ENCODE data around the gene SLC35B2.
A peak's percentile ranks its signal among the peaks of the same experiment; 100 is the strongest.

SLC35B2 gene

DNA sequence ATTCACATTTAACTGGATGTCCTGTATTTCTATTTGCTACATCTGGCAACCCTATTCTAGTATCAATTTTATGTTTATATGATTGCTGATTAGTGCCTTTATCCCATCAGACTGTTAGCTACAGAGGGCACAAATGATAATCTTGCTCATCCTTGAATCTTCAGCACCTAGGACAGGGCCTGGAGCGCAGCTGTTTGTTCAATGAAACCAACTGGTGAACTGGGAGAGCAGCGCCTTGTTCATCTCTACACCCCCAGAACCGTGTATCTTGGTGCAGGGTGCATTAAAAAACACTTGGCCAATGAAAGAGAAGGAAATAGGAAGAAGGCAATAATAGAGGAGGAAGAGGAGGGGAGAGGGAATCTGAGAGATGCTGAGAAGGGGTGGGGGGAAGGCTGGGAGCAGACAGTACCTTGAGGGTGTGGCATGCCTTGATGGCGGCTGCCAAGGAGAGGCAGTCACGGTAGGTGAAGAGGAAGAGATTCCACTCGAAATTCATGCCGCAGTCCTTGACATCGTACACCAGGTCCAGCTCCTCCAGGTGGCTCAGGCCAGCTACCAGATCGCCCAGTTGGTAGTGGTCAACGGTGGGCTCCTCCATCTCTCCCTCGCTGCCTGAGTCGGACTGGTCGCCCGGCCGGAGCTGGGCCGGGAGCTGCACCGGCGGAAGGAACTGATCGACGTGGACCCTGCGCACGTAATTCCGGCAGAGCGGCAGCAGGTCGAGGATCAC is 28.4 kb upstream of the SLC35B2 start:
- Histone ChIP-seq H3K4me3 (ENCODE audit: low read depth in 1 of 2, low read length in 2 of 2) (no peak overlapping the region), H3K9me3 (ENCODE audit: control insufficient read depth in 1 of 2, low read length in 2 of 2) (no peaks in the 10 kb centered on the region), H3K27ac (ENCODE audit: low read depth, low read length) (no peak overlapping the region), H3K4me1 (ENCODE audit: control insufficient read depth in 1 of 2, insufficient read depth in 2 of 2, low read length in 2 of 2) (no peaks in the 10 kb centered on the region), H3K27me3 (ENCODE audit: control insufficient read depth in 1 of 2, insufficient read depth in 2 of 2, low read length in 2 of 2) (peaks cover 25 to 36% of the 10 kb centered on the region in 2 donors), H3K36me3 (ENCODE audit: control insufficient read depth in 1 of 2, insufficient read depth in 2 of 2, low read length in 2 of 2) (no peaks in the 10 kb centered on the region), H3K9ac (ENCODE audit: low read depth in 1 of 2, low read length in 2 of 2) (no peak overlapping the region)

GRCh38 chr6:44284867-44285266 is 27.5 kb upstream of the SLC35B2 start:
- Histone ChIP-seq H3K27ac (ENCODE audit: low read depth, low read length) (no peak overlapping the region), H3K27me3 (ENCODE audit: control insufficient read depth in 1 of 2, insufficient read depth in 2 of 2, low read length in 2 of 2) (peaks cover 25 to 29% of the 10 kb centered on the region in 2 donors), H3K4me1 (ENCODE audit: control insufficient read depth in 1 of 2, insufficient read depth in 2 of 2, low read length in 2 of 2) (no peaks in the 10 kb centered on the region), H3K9me3 (ENCODE audit: control insufficient read depth in 1 of 2, low read length in 2 of 2) (no peaks in the 10 kb centered on the region), H3K4me3 (ENCODE audit: low read depth in 1 of 2, low read length in 2 of 2) (no peak overlapping the region), H3K9ac (ENCODE audit: low read depth in 1 of 2, low read length in 2 of 2) (no peak overlapping the region), H3K36me3 (ENCODE audit: control insufficient read depth in 1 of 2, insufficient read depth in 2 of 2, low read length in 2 of 2) (no peaks in the 10 kb centered on the region)

DNA sequence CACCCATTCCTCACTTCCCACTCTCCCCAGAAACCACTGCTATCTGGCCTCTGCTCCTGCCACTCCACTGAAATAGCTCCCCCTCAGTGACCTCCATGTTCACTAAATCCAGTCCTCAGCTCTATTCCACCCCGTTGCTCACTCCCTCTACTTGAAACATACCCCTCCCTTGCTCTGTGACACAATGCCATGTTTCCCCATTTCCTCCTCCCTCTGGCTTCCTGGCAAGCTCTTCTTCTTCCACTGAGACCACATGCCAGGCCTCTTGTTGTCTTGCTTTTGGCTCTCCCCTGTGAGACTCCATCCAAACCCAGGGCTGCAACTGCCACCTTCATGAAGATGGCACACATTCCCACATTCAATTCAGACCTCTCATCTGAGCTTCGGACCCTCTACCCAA is 26.8 kb upstream of the SLC35B2 start:
- H3K36me3 ChIP-seq (ENCODE audit: control insufficient read depth in 1 of 2, insufficient read depth in 2 of 2, low read length in 2 of 2) = no peaks in the 10 kb centered on the region
- H3K9me3 ChIP-seq (ENCODE audit: control insufficient read depth in 1 of 2, low read length in 2 of 2) = no peaks in the 10 kb centered on the region
- H3K27me3 ChIP-seq (ENCODE audit: control insufficient read depth in 1 of 2, insufficient read depth in 2 of 2, low read length in 2 of 2) = peaks cover 22 to 24% of the 10 kb centered on the region in 2 donors
- H3K9ac ChIP-seq (ENCODE audit: low read depth in 1 of 2, low read length in 2 of 2) = no peak overlapping the region
- no peaks in the 10 kb centered on the region for H3K4me1 ChIP-seq (ENCODE audit: control insufficient read depth in 1 of 2, insufficient read depth in 2 of 2, low read length in 2 of 2)
- H3K27ac ChIP-seq (ENCODE audit: low read depth, low read length) = no peak overlapping the region
- H3K4me3 ChIP-seq (ENCODE audit: low read depth in 1 of 2, low read length in 2 of 2) = no peak overlapping the region

GRCh38 chr6:44278774-44279697 is 21.7 kb upstream of the SLC35B2 start:
- Histone ChIP-seq H3K27me3 (ENCODE audit: control insufficient read depth in 1 of 2, insufficient read depth in 2 of 2, low read length in 2 of 2) (peaks cover 37% of the 10 kb centered on the region in 2 donors), H3K4me3 (ENCODE audit: low read depth in 1 of 2, low read length in 2 of 2) (no peak overlapping the region), H3K9me3 (ENCODE audit: control insufficient read depth in 1 of 2, low read length in 2 of 2) (no peaks in the 10 kb centered on the region), H3K27ac (ENCODE audit: low read depth, low read length) (no peak overlapping the region), H3K36me3 (ENCODE audit: control insufficient read depth in 1 of 2, insufficient read depth in 2 of 2, low read length in 2 of 2) (no peaks in the 10 kb centered on the region), H3K9ac (ENCODE audit: low read depth in 1 of 2, low read length in 2 of 2) (no peak overlapping the region), H3K4me1 (ENCODE audit: control insufficient read depth in 1 of 2, insufficient read depth in 2 of 2, low read length in 2 of 2) (no peaks in the 10 kb centered on the region)

DNA sequence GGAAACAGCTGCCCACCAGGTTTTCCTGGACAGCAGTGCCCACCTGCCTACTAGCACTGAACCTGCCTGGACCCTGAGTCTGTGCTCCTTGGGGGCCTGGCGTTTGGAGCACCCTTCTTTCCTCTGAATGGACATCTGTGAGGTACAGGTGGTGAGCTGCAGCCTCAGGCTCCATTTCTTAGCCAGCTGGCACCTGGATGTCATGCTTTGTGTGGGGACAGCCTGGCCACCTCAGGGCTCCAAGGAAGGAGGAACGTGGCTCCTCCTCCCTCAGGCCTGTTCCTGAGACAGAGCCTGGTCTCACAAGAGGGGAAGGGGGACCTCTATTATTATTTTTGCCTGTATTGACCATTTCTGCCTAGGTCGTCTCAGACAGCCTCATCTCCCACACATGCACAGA is 21.0 kb upstream of the SLC35B2 start:
- H3K27me3 ChIP-seq (ENCODE audit: control insufficient read depth in 1 of 2, insufficient read depth in 2 of 2, low read length in 2 of 2) = peaks cover 38 to 40% of the 10 kb centered on the region in 2 donors
- no peak overlapping the region for H3K9ac ChIP-seq (ENCODE audit: low read depth in 1 of 2, low read length in 2 of 2)
- H3K27ac ChIP-seq (ENCODE audit: low read depth, low read length) = no peak overlapping the region
- H3K4me3 ChIP-seq (ENCODE audit: low read depth in 1 of 2, low read length in 2 of 2) = no peak overlapping the region
- H3K4me1 ChIP-seq (ENCODE audit: control insufficient read depth in 1 of 2, insufficient read depth in 2 of 2, low read length in 2 of 2) = no peaks in the 10 kb centered on the region
- no peaks in the 10 kb centered on the region for H3K9me3 ChIP-seq (ENCODE audit: control insufficient read depth in 1 of 2, low read length in 2 of 2)
- H3K36me3 ChIP-seq (ENCODE audit: control insufficient read depth in 1 of 2, insufficient read depth in 2 of 2, low read length in 2 of 2) = no peaks in the 10 kb centered on the region

GRCh38 chr6:44277763-44278162 is 20.4 kb upstream of the SLC35B2 start:
- Histone ChIP-seq H3K9ac (ENCODE audit: low read depth in 1 of 2, low read length in 2 of 2) (no peak overlapping the region), H3K4me3 (ENCODE audit: low read depth in 1 of 2, low read length in 2 of 2) (no peak overlapping the region), H3K27ac (ENCODE audit: low read depth, low read length) (no peak overlapping the region), H3K27me3 (ENCODE audit: control insufficient read depth in 1 of 2, insufficient read depth in 2 of 2, low read length in 2 of 2) (peaks cover 44 to 46% of the 10 kb centered on the region in 2 donors), H3K4me1 (ENCODE audit: control insufficient read depth in 1 of 2, insufficient read depth in 2 of 2, low read length in 2 of 2) (no peaks in the 10 kb centered on the region), H3K9me3 (ENCODE audit: control insufficient read depth in 1 of 2, low read length in 2 of 2) (no peaks in the 10 kb centered on the region), H3K36me3 (ENCODE audit: control insufficient read depth in 1 of 2, insufficient read depth in 2 of 2, low read length in 2 of 2) (no peaks in the 10 kb centered on the region)

- Histone ChIP-seq H3K9me3 (ENCODE audit: control insufficient read depth in 1 of 2, low read length in 2 of 2) (no peaks in the 10 kb centered on the region), H3K4me3 (ENCODE audit: low read depth in 1 of 2, low read length in 2 of 2) (no peak overlapping the region), H3K36me3 (ENCODE audit: control insufficient read depth in 1 of 2, insufficient read depth in 2 of 2, low read length in 2 of 2) (no peaks in the 10 kb centered on the region), H3K27me3 (ENCODE audit: control insufficient read depth in 1 of 2, insufficient read depth in 2 of 2, low read length in 2 of 2) (peaks cover 52 to 54% of the 10 kb centered on the region in 2 donors), H3K9ac (ENCODE audit: low read depth in 1 of 2, low read length in 2 of 2) (no peak overlapping the region), H3K27ac (ENCODE audit: low read depth, low read length) (no peak overlapping the region), H3K4me1 (ENCODE audit: control insufficient read depth in 1 of 2, insufficient read depth in 2 of 2, low read length in 2 of 2) (no peaks in the 10 kb centered on the region)
Observed at GRCh38 chr6:44276667-44277640, 19.6 kb upstream of the SLC35B2 start.

GRCh38 chr6:44275749-44276648 is 18.7 kb upstream of the SLC35B2 start:
- Histone ChIP-seq H3K27ac (ENCODE audit: low read depth, low read length) (no peak overlapping the region), H3K9me3 (ENCODE audit: control insufficient read depth in 1 of 2, low read length in 2 of 2) (no peaks in the 10 kb centered on the region), H3K4me1 (ENCODE audit: control insufficient read depth in 1 of 2, insufficient read depth in 2 of 2, low read length in 2 of 2) (peaks cover 0 to 3% of the 10 kb centered on the region in 2 donors), H3K4me3 (ENCODE audit: low read depth in 1 of 2, low read length in 2 of 2) (peak overlapping the region in 1 of 2 donors; percentile 28), H3K9ac (ENCODE audit: low read depth in 1 of 2, low read length in 2 of 2) (no peak overlapping the region), H3K36me3 (ENCODE audit: control insufficient read depth in 1 of 2, insufficient read depth in 2 of 2, low read length in 2 of 2) (no peaks in the 10 kb centered on the region), H3K27me3 (ENCODE audit: control insufficient read depth in 1 of 2, insufficient read depth in 2 of 2, low read length in 2 of 2) (peaks cover 61 to 63% of the 10 kb centered on the region in 2 donors)

DNA sequence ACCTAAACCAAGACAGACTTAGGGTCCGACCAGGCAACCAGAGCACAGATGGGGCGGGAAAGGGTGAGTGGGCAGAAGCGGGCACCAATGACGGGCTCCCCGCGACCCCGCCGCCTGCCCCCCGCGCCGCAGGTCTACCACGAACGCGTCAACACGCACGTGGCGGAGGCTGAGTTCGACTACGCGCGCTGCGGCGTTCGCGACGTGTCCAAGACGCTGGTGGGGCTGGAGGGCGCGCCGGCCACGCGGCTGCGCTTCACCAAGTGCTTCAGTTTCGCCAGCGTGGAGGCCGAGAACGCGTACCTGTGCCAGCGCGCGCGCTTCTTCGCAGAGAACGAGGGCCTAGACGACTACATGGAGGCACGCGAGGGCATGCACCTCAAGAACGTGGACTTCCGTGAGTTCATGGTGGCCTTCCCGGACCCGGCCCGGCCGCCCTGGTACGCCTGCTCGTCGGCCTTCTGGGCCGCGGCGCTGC is 18.0 kb upstream of the SLC35B2 start:
- Histone ChIP-seq H3K9ac (ENCODE audit: low read depth in 1 of 2, low read length in 2 of 2) (no peak overlapping the region), H3K4me3 (ENCODE audit: low read depth in 1 of 2, low read length in 2 of 2) (no peak overlapping the region), H3K27me3 (ENCODE audit: control insufficient read depth in 1 of 2, insufficient read depth in 2 of 2, low read length in 2 of 2) (peaks cover 62 to 63% of the 10 kb centered on the region in 2 donors), H3K27ac (ENCODE audit: low read depth, low read length) (no peak overlapping the region), H3K36me3 (ENCODE audit: control insufficient read depth in 1 of 2, insufficient read depth in 2 of 2, low read length in 2 of 2) (no peaks in the 10 kb centered on the region), H3K4me1 (ENCODE audit: control insufficient read depth in 1 of 2, insufficient read depth in 2 of 2, low read length in 2 of 2) (peaks cover 0 to 3% of the 10 kb centered on the region in 2 donors), H3K9me3 (ENCODE audit: control insufficient read depth in 1 of 2, low read length in 2 of 2) (no peaks in the 10 kb centered on the region)

Data from duodenal mucosa (tissue), 2 donors.